Measurements from ENCODE around the gene B9D2.

DNA sequence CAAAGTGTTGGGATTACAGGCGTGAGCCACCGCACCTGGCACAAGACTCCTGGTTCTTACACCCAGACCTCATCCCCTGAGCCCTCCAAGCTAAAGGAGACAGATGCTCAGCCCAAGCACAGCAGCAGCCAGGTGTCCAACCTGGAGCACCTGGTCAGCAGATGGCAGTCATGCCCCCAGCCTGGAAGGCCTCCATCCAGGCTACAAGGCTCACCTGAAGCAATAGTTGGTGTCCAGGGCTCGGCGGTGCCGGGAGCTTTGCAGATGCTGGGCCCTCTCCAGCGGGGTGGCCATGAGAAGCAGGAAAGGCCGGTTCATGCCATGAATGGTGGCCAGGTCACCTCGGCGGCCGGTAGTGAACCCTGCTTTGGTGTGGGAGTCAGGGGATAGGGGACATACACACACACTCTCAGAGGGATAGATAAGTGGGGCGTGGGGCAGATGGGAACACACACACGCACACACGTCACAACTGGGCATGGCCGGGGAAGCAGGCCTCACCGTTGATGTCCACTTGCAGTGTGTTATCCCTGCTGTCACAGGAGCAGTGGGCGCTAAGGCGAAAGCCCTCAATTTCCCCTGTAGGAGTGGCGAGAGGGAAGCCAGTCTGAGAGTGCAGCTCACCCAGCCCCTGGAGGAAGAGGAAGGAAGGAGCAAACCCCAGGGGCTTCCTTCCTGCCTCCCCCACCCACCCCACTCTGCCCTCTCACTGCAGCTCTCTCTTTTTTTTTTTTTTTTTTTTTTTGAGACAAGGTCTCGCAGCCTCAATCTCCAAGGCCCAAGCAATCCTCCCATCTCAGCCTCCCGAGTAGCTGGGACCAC lies 22.1 kb downstream of the B9D2 start:
- TF ChIP-seq, protein P1, sequence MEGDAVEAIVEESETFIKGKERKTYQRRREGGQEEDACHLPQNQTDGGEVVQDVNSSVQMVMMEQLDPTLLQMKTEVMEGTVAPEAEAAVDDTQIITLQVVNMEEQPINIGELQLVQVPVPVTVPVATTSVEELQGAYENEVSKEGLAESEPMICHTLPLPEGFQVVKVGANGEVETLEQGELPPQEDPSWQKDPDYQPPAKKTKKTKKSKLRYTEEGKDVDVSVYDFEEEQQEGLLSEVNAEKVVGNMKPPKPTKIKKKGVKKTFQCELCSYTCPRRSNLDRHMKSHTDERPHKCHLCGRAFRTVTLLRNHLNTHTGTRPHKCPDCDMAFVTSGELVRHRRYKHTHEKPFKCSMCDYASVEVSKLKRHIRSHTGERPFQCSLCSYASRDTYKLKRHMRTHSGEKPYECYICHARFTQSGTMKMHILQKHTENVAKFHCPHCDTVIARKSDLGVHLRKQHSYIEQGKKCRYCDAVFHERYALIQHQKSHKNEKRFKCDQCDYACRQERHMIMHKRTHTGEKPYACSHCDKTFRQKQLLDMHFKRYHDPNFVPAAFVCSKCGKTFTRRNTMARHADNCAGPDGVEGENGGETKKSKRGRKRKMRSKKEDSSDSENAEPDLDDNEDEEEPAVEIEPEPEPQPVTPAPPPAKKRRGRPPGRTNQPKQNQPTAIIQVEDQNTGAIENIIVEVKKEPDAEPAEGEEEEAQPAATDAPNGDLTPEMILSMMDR (IDR thresholded peaks at IDR 0.05), result peak in 2 of 6 experiments; percentile 13 to 33
- TF ChIP-seq POLR2A (IDR thresholded peaks at IDR 0.05), result no peak
